Hematopoietic multipotent progenitor cell treated with erythropoietin and hydrocortisone succinate and interleukin-3 and kit ligand, for 4 days (in vitro differentiated cells): ENCODE results near the gene TICRR.
A peak's percentile ranks its signal among the peaks of the same experiment; 100 is the strongest.
"Not testable (repeated sequence)": the region's sequence is repeated elsewhere in the genome, so short reads cannot be mapped to it uniquely, and the experiment has no call there.

Source experiments
- DNase-seq: peaks from one replicate; pipeline ENCODE4 v3.0.0-alpha.2; 2015

TICRR gene

GRCh38 chr15:89566621-89567294 is 8.5 kb upstream of the TICRR start:
- no peak for DNase-seq

- DNase-seq = no peak
These were observed 6.1 kb upstream of the TICRR start for GRCh38 chr15:89569090-89569745.

DNA sequence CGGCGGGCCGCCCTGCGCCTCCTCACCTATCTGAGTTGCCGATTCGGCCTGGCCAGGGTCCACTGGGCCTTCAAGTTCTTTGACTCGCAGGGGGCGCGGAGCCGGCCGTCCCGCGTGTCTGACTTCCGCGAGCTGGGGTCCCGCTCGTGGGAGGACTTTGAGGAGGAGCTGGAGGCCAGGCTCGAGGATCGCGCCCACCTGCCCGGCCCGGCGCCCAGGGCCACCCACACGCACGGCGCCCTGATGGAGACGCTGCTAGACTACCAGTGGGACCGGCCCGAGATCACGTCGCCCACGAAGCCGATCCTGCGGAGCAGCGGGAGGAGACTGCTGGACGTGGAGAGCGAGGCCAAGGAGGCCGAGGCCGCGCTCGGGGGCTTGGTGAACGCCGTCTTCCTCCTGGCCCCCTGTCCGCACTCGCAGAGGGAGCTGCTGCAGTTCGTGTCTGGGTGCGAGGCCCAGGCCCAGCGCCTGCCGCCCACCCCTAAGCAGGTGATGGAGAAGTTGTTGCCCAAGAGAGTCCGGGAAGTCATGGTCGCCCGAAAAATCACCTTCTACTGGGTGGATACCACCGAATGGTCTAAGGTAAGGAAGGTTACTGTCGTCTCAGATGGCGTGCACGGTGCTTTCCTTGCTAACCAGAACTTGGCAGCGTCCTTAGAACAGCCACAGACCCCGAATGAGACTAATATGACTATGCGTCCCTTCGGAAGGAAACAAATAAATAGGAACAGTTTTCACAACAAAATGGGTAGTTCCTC is 567 bp downstream of the TICRR start:
- peak; percentile 56 for DNase-seq

DNA sequence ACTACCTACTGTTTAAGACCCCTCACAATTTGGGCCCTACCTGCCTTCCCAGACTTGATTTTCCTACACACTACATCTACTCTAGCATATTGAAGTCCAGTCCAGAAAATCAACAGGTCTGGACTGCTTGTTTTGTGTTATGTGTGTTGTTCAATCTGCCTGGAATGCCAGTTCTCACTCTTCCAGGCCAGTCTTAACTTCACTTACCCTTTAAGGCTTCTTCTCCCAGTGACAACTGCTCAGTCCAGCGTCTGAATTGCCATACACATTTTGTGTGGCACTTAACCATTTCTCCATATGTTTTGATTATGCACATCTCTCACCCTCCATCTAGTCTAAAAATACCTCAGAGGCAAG is 1.1 kb downstream of the TICRR start:
- peak; percentile 15 for DNase-seq

DNA sequence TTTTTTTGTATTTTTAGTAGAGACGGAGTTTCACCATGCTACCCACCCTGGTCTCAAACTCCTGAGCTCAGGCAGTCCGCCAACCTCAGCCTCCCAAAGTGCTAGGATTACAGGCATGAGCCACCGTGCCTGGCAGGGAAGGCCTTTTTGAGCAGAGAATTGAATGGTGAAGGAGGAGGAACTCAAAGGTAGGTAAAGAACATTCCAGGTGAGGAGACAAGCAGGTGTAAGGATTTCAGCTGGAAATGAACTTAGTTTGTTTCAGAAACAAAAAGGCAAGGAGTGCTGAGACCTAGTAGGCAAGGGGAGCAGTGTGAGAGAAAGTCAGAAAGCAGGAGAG is 2.5 kb downstream of the TICRR start:
- DNase-seq = no peak

DNA sequence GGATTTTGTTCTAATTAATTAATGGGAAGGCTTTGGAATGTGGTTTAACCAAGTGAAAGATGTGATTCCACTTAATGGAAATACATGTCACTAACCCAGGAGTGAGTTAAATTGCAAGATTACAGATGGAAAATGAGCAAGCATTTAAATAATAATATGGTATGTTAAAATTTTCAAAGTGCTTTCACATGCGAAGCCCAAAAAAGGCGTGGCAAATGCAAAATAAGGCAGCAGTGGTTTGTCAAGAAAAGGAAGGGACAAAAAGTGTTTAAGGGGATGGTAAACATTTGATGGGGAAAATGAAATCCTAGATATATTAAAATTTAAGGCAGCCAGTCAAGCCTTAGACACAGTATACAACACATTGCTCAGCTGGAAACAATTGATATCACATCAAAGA is 2.9 kb downstream of the TICRR start:
- peak; percentile 12 for DNase-seq

GRCh38 chr15:89580747-89581146 is 5.5 kb downstream of the TICRR start:
- DNase-seq = not testable (repeated sequence)

GRCh38 chr15:89586651-89587050 is 11.4 kb downstream of the TICRR start:
- no peak for DNase-seq

DNA sequence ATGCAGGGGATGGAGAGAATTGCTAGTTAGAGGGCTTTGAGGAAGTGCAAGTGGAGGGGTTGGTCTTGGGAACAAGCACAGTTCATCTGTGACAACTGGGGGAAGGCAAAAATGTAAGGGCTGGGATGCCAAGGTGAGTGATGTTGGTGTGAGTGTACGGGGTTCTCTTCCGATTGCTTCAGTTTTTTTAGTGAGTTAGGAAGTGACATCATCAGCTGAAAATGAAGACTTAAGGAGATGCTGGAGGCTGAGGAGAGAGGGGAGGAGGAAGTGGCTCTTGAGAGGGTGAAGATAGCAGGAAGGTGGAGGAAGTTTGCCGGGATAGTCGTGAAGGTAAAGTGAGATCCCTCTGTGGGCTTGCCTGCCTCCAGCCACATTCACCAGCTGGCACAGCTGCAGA is 12.7 kb downstream of the TICRR start:
- DNase-seq = no peak

GRCh38 chr15:89591834-89592233 is 16.6 kb downstream of the TICRR start:
- no peak for DNase-seq

- no peak for DNase-seq
These were observed 17.7 kb downstream of the TICRR start for GRCh38 chr15:89593018-89593417.

DNA sequence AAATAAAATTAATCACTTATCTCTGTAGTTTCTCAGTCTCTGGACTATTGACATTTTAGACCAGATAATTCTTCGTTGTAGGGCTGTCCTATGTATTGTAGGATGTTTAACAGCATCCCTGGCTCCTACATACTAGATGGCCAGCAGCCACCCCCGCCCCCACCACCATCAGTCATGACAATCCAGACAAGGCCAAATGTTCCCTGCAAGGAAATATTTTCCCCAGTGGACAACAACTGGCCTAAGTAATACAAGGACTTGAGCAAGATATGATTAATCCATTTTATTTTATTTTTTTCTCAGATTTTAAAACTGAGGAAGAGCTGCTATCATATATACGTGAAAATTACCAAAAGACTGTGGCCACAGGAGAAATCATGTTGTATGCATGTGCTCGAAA is 23.8 kb downstream of the TICRR start:
- DNase-seq = no peak

DNA sequence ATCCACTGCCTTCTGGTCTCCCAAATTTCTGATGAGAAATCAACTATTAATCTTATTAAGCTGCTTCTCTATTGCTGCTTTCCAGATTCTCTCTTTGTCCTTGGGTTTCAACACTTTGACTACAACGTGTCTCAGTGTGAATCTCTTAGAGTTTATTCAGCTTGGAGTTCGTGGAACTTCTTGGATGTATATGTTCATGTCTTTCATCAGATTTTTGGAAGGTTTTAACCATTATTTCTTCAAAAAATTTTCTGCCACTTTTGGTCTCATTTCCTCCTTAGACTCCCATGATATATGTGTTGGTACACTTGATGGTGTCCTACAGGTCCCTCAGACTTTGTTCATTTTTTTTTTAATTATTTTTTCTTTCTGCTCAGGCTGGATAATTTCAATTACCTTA is 36.0 kb downstream of the TICRR start:
- DNase-seq = no peak

- no peak for DNase-seq
These were observed 37.8 kb downstream of the TICRR start for GRCh38 chr15:89613031-89613430.

GRCh38 chr15:89614164-89614563 is 38.9 kb downstream of the TICRR start:
- DNase-seq = no peak

DNA sequence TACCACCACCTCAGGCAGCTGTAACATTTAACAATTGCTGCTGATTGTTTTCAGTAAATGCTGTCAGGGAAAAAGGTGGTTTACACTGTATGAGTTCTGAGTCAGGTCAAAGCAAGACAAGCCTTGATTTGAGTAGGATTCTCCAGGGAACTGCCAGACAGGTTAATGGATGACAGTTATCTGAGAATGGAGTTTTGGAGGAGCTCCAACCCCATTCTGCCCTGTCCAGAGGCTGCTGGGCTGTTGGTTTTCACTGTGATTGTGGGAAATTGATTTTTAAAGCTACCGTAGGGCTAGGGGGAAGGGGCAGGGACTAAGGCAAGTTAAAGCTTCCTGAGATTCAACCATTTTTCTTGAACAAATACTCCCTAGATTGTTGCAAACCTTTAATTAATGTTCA is 39.9 kb downstream of the TICRR start:
- no peak for DNase-seq

DNA sequence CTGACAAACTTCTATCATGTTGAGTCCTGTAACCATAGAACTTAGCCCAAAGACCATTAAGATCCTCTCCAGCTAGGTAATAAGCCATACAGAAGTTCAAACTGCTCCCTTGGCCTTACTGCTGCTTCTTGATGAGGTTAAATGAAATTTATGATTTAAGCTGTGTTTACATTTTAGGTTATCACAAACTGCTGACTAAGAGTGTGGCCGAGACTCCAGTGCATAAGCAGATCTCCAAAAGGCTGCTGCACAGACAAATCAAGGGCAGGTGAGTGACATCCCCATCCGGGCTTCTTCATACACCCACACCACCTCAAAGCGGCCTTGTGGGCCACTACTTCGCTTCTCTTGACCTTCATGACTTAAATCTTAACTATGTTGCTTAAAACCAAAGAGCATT is 41.0 kb downstream of the TICRR start:
- DNase-seq = no peak

- DNase-seq = no peak
These were observed 46.3 kb downstream of the TICRR start for GRCh38 chr15:89621547-89621946.

GRCh38 chr15:89623165-89623564 is 47.9 kb downstream of the TICRR start:
- no peak for DNase-seq

DNA sequence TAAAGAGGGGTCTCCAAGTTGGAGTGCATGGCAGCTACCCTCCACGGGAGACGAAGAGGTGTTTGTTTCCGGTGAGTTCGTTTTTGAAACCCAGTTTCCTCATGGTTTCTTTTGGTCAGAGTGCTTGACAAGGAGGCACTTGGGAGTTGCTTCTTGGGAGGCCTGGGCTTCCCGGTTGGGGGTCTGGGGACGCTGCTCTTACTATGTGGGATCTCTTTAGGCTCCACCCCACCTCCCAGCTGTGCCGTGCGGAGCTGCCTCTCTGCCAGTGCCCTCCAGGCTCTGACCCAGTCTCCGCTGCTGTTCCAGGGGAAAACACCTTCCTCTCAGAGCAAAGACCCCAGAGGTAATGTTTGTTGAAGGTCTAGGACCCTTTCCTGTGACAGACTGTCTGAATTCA is 50.4 kb downstream of the TICRR start:
- no peak for DNase-seq

GRCh38 chr15:89627256-89627970 is 52.1 kb downstream of the TICRR start:
- DNase-seq = no peak

- no peak for DNase-seq
These were observed 53.0 kb downstream of the TICRR start for GRCh38 chr15:89628301-89628700.

- DNase-seq = no peak
These were observed 53.8 kb downstream of the TICRR start for GRCh38 chr15:89628806-89629715.
